ENCODE data around the gene CCDC178.

CCDC178 gene

GRCh38 chr18:32909798-32910561 is 530.5 kb downstream of the CCDC178 start:
- DNase-seq: no peak

GRCh38 chr18:32908424-32908805 is 532.1 kb downstream of the CCDC178 start:
- no peak for DNase-seq

GRCh38 chr18:32907648-32908423 is 532.7 kb downstream of the CCDC178 start:
- DNase-seq: no peak

GRCh38 chr18:32907311-32907585 is 533.3 kb downstream of the CCDC178 start:
- DNase-seq: no peak

- DNase-seq: no peak
Measured at GRCh38 chr18:32906506-32907310, 533.8 kb downstream of the CCDC178 start.

GRCh38 chr18:32905651-32906050 is 534.9 kb downstream of the CCDC178 start:
- DNase-seq: no peak

- no peak for DNase-seq
Measured at GRCh38 chr18:32902568-32903330, 537.8 kb downstream of the CCDC178 start.

- DNase-seq: no peak
Measured at GRCh38 chr18:32899819-32900218, 540.7 kb downstream of the CCDC178 start.

- DNase-seq: no peak
Measured at GRCh38 chr18:32896776-32897547, 543.6 kb downstream of the CCDC178 start.

- no peak for DNase-seq
Measured at GRCh38 chr18:32893915-32894314, 546.6 kb downstream of the CCDC178 start.

- no peak for DNase-seq
Measured at GRCh38 chr18:32891797-32892196, 548.7 kb downstream of the CCDC178 start.

- no peak for DNase-seq
Measured at GRCh38 chr18:32891130-32891529, 549.4 kb downstream of the CCDC178 start.

- no peak for DNase-seq
Measured at GRCh38 chr18:32889615-32890593, 550.6 kb downstream of the CCDC178 start.

GRCh38 chr18:32888306-32888705 is 552.2 kb downstream of the CCDC178 start:
- DNase-seq: no peak

Measured in NCI-H1105 treated with DMSO at 0.1 percent for 48 hours (cell line).